KOPT-K1 (cell line): ENCODE data around the gene PRSS3.
"Not testable (repeated sequence)": the region's sequence is repeated elsewhere in the genome, so short reads cannot be mapped to it uniquely, and the experiment has no call there.

Experiments
- H3K27ac ChIP-seq: fragments of 200-600 bp; sonication (generic); 2 replicates; pipeline ENCODE4 v1.5.1; 2016; ENCODE audit warnings: antibody characterized with exemption, mild to moderate bottlenecking, low read depth, low read length; ENCODE audit not compliant: poor library complexity, severe bottlenecking
- H3K36me3 ChIP-seq: fragments of 200-600 bp; sonication (generic); 2 replicates; pipeline ENCODE4 v1.5.1; 2017; ENCODE audit warnings: antibody characterized with exemption, mild to moderate bottlenecking, low read length, moderate library complexity; ENCODE audit not compliant: insufficient read depth
- H3K9me3 ChIP-seq: fragments of 200-600 bp; sonication (generic); 2 replicates; pipeline ENCODE4 v1.5.1; 2017; ENCODE audit warnings: antibody characterized with exemption, low read length, mild to moderate bottlenecking; ENCODE audit not compliant: insufficient read depth, poor library complexity, severe bottlenecking

Gene PRSS3

DNA sequence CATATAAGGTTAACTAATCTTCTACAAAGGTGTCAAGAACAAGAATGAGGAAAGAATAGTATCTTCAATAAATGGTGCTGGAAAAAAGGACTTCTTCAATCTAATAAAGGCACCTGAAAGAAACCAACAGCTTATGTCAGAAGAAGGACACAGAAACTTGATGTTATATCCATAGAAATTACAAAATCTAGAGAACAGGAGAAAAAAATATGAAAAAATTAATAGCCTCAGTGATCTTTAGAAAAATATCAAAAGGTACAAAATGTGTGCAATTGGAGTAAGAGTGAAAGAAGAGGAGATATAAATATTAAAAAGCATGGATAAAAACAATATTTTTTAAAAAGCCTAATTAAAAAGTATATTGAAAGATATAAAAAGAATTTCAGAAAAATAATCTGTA lies 18.8 kb upstream of the PRSS3 start:
- Histone ChIP-seq H3K9me3 (no peaks in the 10 kb centered on the region), H3K36me3 (no peaks in the 10 kb centered on the region), H3K27ac (no peak overlapping the region)

DNA sequence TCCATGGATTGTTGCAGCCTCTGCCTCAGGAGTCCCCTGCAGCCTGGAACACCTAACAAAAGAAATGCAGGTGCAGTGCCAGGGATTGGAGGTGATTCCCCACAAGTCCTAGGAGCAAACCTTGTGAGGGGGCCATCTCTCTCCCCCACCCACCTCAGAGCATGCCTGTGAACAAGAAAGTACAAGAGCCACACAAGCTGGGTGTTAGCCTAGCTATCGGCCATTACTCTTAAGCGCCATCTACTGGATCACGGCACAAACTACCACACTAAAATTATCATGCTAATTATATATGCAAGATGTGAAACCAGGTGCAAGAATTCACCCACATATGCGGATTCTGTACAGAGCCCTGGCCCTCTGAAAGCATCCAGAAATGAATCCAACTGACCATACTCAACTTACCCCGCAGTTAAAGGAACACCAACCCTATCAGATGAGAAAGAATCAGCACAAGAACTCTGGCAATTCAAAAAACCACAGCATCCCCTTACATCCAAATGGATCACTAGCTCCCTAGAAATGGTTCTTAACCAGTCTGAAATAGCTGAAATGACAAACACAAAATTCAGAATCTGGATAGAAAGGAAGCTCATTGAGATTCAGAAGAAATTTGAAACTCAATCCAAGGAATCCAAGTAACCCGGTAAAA lies 16.5 kb upstream of the PRSS3 start:
- no peaks in the 10 kb centered on the region for H3K36me3 ChIP-seq
- H3K9me3 ChIP-seq: no peaks in the 10 kb centered on the region
- no peak overlapping the region for H3K27ac ChIP-seq

DNA sequence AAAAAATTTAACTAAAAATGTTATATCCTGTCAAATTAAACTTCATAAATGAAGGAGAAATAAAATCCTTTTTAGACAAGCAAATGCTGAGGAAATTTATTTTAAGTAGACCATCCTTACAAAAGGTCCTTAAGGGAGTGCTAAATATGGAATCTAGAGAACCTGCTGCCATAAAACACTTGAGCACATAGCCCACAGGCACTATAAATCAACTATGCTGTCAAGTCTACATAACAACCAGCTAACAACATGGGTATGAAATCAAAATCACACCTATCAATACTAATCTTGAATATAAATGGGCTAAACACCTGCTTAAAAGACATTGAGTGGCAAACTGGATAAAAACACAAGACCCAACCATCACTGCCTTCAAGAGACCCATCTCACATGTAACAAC lies 15.1 kb upstream of the PRSS3 start:
- Histone ChIP-seq H3K36me3 (no peaks in the 10 kb centered on the region), H3K27ac (no peak overlapping the region), H3K9me3 (no peaks in the 10 kb centered on the region)

DNA sequence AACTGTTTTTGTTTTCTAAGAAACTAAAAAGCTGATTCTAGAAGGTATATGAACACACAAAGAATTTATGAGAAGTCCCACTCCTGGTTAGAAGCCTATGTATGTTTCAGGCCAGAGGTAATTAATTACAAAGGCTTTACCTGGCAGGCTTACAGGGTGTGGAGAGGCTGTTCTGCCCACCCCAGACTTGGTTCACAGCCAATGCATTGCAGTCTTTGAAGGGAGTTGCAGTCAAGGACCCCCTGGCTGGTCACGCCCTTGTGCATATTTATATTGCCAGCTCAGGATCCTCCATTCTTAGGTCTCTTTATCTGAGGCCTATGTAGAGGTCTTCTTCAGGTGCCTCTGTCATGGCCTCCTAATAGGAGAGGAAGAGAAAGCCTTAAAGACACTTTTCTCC lies 13.6 kb upstream of the PRSS3 start:
- no peaks in the 10 kb centered on the region for H3K36me3 ChIP-seq
- no peaks in the 10 kb centered on the region for H3K9me3 ChIP-seq
- no peak overlapping the region for H3K27ac ChIP-seq

DNA sequence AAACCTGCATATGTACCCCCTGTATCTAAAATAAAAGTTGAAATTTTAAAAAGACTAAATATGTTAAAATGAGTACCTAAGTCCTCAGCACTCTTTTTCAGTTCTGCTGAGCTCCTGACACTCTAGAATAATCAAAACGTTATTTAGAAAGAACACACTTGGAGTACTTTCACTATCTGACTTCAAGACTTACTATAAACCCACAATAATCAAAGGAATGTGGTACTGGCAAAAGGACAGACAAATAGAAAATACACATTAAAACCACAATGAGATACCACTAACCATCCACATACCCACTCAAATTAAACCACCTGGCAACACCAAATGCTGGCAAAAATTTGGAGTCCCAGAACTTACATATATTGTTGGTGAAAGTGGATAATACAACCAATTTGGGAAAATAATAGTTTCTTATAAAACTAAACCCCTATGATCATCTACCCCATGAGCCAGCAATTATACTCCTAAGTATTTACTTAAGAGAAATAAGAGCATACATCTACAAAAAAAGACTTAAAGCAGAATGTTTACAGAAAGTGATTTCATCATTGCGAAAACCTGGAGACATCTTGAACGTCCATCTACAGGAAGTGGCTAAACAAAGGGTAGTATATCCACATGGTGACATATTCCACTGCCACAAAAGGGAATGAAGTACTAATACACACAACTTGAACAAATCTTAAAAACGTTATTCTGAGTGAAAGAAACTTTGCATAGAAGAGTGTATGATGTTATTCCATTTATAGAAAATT lies 12.8 kb upstream of the PRSS3 start:
- H3K27ac ChIP-seq: no peak overlapping the region
- H3K36me3 ChIP-seq: no peaks in the 10 kb centered on the region
- no peaks in the 10 kb centered on the region for H3K9me3 ChIP-seq

DNA sequence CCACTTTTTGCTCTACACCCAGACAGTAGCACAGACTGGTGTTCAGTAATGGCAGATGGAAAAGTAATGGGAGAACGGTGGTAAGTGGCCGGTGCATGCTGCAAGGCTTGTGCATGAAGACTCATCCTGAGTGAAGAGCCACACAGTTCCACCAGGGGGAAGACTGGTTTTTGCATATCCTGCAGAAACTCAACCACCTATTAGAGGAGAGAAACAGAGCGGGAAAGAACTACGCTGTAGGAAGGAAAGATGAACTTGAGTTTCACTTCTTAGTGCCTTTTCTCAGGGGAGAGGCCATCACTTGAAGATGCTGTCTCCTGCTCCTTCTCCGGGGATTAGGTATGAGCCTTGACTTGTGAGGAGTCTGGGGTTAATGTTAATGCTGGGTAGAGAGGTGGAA lies 9.4 kb upstream of the PRSS3 start:
- H3K9me3 ChIP-seq: no peaks in the 10 kb centered on the region
- H3K27ac ChIP-seq: no peak overlapping the region
- no peaks in the 10 kb centered on the region for H3K36me3 ChIP-seq

DNA sequence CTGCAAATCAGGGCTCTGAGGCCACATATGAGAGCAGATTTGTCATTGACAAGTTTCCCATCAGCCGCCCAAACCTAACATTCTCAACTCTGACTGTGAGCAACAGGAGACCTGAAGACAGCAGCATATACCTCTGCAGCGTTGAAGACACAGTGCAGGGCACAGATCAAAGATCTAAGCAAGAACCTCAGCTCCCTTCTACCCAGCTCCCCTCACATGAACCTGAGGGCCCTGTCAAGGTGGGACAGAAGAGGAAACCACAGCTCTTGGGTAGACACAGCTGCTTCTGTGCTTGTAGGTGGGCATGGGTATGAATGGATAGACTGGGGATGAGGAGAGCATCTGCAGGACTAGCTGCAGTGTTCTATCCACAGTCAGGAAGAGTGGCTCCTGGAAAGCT lies 8.7 kb upstream of the PRSS3 start:
- Histone ChIP-seq H3K27ac (no peak overlapping the region), H3K36me3 (no peaks in the 10 kb centered on the region), H3K9me3 (no peaks in the 10 kb centered on the region)

DNA sequence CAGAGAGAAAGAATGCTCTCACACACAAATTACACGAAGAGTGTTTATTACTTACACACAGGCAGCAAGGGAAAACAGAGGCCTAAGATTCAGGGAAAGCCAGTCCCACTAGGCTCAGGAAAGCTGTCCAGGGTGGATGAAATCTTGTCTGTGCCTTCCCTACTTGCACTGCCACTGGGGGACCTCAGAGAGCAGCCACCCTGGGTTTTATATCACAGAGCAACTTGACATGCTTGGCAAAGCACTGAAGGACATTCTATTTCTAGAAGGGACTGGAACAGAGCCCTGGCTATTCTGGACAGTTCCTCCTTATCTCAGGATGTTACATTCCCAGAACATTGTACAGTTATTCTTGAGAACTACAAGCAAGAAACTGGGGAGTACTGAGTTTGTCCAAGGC lies 7.5 kb upstream of the PRSS3 start:
- no peak overlapping the region for H3K27ac ChIP-seq

DNA sequence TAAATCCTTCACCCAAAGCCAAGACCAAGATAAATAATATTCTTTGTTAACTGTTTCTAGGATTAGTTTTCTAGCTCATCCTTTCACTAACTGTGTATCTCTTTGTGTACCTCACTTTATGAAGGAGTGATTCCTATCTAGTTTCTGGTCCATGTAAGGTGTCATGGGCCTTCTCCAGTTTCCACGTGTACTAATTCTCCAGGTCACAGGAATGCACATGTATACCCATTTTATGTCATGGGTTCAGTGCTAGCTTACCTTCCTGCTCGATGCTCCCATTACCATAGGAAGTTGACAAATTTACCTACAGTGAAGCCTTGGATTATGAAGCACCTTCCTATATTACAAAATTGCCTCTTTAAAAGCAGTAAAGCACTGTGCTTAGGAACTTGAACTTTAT lies 5.9 kb upstream of the PRSS3 start:
- H3K27ac ChIP-seq, H3K9me3 ChIP-seq, H3K36me3 ChIP-seq: not testable (repeated sequence)

More for the DNA sequence above, 7.5 kb upstream of the PRSS3 start:
- Histone ChIP-seq H3K9me3 (no peaks in the 10 kb centered on the region), H3K36me3 (no peaks in the 10 kb centered on the region)

DNA sequence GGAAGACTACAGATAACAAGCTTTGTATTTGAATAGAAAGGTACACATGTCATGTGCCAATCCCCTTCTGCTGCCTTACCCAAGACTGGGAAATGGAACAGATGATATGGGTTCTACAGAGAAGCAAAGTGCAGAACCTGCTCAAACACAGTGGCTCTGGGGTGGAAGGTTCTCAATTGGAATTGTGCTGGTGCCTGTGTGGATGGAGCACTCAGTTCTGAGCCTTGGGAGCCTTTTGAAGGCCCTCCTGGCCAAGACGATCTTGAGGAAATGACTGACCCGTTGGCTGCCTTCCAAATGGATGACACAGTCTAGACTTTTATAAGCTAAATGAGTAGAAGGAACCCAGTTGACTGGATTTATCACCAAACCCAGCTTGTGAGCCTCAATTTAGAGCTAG lies 4.2 kb upstream of the PRSS3 start:
- H3K36me3 ChIP-seq: no peaks in the 10 kb centered on the region
- H3K27ac ChIP-seq: no peak overlapping the region
- H3K9me3 ChIP-seq: no peaks in the 10 kb centered on the region

DNA sequence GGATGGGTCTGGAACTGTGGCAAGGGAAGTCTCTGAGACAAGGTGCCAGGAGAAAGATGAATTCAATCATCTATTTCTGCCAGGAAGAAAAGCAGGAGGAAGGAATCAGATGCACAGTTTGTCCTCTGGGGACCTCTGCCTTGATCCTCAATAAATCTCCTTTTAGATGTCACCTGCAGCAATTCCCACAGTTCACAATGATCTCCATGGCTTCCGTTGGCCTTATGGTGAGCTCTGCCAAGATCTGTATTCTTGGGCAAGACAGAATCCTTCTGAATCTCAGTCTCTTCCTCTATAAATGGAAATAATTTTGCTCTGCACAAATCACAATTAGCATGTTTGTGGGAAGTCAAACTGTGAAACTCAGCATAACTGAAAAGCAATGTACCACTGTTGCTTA lies 1.9 kb upstream of the PRSS3 start:
- not testable (repeated sequence) for H3K36me3 ChIP-seq, H3K27ac ChIP-seq, H3K9me3 ChIP-seq

DNA sequence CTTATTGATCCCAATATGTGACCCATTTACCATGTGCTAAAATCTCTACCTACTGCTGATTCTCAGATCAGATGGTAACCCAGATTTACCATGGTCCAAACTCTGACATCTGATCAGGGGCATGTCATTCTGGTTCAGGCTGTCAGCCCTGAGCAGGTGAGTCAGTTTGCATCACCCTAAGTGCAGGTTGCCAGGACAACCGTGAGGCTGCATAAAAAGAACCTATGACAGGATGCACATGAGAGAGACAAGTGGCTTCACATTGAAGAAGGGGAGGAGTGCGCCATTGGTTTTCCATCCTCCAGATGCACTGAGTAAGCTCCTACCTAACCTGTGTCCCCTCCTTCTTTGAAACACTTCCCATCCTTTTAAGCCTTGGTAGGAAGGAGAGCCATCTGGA lies 801 bp upstream of the PRSS3 start:
- H3K27ac ChIP-seq: no peak overlapping the region
- H3K9me3 ChIP-seq: no peaks in the 10 kb centered on the region

DNA sequence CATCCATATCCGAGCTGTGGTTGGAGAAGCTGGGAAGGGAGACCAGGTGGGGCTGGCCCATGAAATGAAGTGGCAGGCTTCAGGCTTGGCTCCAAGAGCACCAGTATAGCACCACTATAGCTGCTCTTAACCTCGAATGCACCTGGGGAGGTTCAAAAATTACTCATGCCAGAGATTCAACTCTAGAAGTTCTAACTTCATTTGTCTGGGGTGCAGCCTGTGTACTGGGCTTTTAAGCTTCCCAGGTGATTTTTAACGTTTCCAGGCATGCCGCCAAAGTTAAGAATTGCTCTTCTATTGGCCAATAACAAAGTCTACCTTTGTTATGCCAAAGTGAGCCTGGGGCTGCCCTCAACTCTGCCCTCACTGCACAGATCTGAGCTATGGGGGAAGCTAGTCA lies 458 bp downstream of the PRSS3 start:
- Histone ChIP-seq H3K27ac (no peak overlapping the region), H3K36me3 (no peaks in the 10 kb centered on the region), H3K9me3 (no peaks in the 10 kb centered on the region)

More for the DNA sequence above, 801 bp upstream of the PRSS3 start:
- no peaks in the 10 kb centered on the region for H3K36me3 ChIP-seq

DNA sequence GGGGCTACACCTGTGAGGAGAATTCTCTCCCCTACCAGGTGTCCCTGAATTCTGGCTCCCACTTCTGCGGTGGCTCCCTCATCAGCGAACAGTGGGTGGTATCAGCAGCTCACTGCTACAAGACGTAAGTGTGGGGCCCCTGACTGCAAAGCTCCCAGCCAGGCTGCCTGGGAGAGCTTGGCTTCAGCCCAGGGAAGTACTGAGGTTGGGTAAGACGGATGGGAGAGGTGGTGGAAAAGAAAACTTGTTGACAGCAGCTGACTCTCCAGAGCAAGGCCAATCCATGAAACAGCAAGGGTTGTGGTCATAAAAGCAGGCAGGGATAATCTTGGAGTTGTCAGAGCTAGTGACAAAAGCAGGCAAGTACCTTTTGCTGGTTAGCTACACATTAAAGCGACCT lies 1.3 kb downstream of the PRSS3 start:
- H3K9me3 ChIP-seq, H3K36me3 ChIP-seq, H3K27ac ChIP-seq: not testable (repeated sequence)

DNA sequence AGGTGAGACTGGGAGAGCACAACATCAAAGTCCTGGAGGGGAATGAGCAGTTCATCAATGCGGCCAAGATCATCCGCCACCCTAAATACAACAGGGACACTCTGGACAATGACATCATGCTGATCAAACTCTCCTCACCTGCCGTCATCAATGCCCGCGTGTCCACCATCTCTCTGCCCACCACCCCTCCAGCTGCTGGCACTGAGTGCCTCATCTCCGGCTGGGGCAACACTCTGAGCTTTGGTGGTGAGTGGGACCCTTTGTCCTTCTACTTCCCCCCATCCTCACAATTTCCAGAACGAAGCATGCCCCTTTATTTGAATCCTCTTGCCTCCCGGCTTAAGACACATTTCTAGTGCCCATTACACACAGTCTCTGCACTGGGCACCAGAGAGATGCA lies 2.5 kb downstream of the PRSS3 start:
- no peaks in the 10 kb centered on the region for H3K9me3 ChIP-seq
- no peak overlapping the region for H3K27ac ChIP-seq
- H3K36me3 ChIP-seq: no peaks in the 10 kb centered on the region

DNA sequence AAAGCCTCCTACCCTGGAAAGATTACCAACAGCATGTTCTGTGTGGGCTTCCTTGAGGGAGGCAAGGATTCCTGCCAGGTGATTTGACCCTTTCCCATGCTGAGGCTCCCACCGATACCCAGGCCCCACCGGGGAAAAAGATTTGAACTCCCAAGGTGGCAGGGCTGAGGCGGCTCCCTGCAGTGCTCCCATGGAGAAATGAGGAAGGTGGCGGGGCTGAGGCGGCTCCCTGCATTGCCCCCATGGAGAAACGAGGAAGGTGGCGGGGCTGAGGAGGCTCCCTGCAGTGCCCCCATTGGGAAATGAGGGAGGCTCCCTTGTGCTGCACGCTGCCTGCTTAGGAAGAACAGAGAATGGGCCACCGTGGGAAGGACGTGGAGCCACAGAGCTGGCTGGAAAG lies 3.2 kb downstream of the PRSS3 start:
- Histone ChIP-seq H3K9me3 (no peaks in the 10 kb centered on the region), H3K27ac (no peak overlapping the region), H3K36me3 (no peaks in the 10 kb centered on the region)
